ENCODE measurements around the gene CENPX. TPM values are rescaled to one million over a fixed set of nuclear protein-coding genes. Genes with fewer than 3 reads are reported as not detected.
A peak's percentile ranks its signal among the peaks of the same experiment; 100 is the strongest.

CENPX gene
- total and polyA plus RNA-seq, 2 of the 13 experiments (the other 11 are each of a cell fraction or from before 2014, with no cell fraction given), result 92.7 to 170 TPM

DNA sequence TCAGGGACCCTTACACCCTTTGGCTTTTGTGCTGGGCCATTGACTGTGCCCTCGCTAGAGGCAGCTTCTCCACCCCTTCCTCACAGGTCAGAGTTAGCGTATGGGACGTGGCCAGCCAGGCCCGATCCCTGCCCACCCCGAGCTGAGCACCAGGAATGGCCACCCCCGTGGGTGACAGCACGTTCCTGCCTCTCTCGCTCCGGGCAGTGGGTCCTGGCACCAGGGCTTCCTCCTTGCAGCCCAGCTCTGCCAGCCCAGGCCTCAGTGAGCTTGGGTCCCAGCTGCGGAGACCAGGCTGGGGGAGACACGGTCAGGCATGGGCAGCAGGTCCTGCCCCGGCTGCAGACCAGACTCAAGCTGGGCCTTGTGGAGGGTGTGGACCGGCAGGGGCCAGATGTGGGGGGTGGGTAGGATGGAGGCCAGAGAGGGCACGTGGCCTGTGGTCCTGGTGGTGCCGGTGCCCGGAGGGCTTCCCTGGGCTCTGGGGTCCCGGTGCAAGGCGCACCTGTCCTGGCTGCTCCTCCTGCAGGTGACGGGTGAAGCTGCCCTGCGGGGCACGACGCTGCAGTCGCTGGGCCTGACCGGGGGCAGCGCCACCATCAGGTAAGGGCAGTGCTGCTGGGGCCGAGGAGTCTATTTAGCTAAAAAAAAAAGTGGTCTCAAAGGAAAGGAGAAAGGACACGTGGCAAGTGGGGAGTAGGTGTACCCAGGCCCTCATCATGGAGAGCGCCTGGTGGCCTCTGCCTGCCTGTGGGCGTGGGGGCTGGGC, 27.0 kb downstream of the CENPX start (continued):
- TF ChIP-seq, protein P1, sequence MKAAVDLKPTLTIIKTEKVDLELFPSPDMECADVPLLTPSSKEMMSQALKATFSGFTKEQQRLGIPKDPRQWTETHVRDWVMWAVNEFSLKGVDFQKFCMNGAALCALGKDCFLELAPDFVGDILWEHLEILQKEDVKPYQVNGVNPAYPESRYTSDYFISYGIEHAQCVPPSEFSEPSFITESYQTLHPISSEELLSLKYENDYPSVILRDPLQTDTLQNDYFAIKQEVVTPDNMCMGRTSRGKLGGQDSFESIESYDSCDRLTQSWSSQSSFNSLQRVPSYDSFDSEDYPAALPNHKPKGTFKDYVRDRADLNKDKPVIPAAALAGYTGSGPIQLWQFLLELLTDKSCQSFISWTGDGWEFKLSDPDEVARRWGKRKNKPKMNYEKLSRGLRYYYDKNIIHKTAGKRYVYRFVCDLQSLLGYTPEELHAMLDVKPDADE (CRISPR knock-in tag; IDR thresholded peaks at IDR 0.05), result 0 out of 2 replicates have a peak, but pooled peaks have one; percentile 0
- TF ChIP-seq, protein P2, sequence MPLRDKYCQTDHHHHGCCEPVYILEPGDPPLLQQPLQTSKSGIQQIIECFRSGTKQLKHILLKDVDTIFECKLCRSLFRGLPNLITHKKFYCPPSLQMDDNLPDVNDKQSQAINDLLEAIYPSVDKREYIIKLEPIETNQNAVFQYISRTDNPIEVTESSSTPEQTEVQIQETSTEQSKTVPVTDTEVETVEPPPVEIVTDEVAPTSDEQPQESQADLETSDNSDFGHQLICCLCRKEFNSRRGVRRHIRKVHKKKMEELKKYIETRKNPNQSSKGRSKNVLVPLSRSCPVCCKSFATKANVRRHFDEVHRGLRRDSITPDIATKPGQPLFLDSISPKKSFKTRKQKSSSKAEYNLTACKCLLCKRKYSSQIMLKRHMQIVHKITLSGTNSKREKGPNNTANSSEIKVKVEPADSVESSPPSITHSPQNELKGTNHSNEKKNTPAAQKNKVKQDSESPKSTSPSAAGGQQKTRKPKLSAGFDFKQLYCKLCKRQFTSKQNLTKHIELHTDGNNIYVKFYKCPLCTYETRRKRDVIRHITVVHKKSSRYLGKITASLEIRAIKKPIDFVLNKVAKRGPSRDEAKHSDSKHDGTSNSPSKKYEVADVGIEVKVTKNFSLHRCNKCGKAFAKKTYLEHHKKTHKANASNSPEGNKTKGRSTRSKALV (CRISPR knock-in tag; IDR thresholded peaks at IDR 0.05), result no peak
- TF ChIP-seq, protein P3, sequence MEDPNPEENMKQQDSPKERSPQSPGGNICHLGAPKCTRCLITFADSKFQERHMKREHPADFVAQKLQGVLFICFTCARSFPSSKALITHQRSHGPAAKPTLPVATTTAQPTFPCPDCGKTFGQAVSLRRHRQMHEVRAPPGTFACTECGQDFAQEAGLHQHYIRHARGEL (CRISPR knock-in tag; IDR thresholded peaks at IDR 0.05), result peak; percentile 66; the same call in 1 of the 2 replicates
- no peak for TF ChIP-seq MAFG (CRISPR knock-in tag; IDR thresholded peaks at IDR 0.05)
- no peak for TF ChIP-seq RFXAP (CRISPR knock-in tag; IDR thresholded peaks at IDR 0.05; ENCODE audit: borderline replicate concordance)
- peak; percentile 90 for TF ChIP-seq KDM4B (CRISPR knock-in tag; IDR thresholded peaks at IDR 0.05)
- TF ChIP-seq, protein P4, sequence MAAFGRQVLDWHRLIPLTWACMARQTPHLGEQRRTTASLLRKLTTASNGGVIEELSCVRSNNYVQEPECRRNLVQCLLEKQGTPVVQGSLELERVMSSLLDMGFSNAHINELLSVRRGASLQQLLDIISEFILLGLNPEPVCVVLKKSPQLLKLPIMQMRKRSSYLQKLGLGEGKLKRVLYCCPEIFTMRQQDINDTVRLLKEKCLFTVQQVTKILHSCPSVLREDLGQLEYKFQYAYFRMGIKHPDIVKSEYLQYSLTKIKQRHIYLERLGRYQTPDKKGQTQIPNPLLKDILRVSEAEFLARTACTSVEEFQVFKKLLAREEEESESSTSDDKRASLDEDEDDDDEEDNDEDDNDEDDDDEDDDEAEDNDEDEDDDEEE (CRISPR knock-in tag; IDR thresholded peaks at IDR 0.05), result 0 out of 2 replicates have a peak, but pooled peaks have one; percentile 51
- peak; percentile 98 for TF ChIP-seq HNRNPL (IDR thresholded peaks at IDR 0.05; ENCODE audit: low read depth, low read length)
- no peak; the same call in 1 of the 2 replicates for TF ChIP-seq CBFB (CRISPR knock-in tag; IDR thresholded peaks at IDR 0.05)
- TF ChIP-seq, protein P5, sequence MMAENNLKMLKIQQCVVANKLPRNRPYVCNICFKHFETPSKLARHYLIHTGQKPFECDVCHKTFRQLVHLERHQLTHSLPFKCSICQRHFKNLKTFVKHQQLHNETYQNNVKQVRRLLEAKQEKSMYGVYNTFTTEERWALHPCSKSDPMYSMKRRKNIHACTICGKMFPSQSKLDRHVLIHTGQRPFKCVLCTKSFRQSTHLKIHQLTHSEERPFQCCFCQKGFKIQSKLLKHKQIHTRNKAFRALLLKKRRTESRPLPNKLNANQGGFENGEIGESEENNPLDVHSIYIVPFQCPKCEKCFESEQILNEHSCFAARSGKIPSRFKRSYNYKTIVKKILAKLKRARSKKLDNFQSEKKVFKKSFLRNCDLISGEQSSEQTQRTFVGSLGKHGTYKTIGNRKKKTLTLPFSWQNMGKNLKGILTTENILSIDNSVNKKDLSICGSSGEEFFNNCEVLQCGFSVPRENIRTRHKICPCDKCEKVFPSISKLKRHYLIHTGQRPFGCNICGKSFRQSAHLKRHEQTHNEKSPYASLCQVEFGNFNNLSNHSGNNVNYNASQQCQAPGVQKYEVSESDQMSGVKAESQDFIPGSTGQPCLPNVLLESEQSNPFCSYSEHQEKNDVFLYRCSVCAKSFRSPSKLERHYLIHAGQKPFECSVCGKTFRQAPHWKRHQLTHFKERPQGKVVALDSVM (CRISPR knock-in tag; IDR thresholded peaks at IDR 0.05), result peak; percentile 40; the same call in 1 of the 2 replicates
- TF ChIP-seq, protein P6, sequence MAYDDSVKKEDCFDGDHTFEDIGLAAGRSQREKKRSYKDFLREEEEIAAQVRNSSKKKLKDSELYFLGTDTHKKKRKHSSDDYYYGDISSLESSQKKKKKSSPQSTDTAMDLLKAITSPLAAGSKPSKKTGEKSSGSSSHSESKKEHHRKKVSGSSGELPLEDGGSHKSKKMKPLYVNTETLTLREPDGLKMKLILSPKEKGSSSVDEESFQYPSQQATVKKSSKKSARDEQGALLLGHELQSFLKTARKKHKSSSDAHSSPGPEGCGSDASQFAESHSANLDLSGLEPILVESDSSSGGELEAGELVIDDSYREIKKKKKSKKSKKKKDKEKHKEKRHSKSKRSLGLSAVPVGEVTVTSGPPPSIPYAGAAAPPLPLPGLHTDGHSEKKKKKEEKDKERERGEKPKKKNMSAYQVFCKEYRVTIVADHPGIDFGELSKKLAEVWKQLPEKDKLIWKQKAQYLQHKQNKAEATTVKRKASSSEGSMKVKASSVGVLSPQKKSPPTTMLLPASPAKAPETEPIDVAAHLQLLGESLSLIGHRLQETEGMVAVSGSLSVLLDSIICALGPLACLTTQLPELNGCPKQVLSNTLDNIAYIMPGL (CRISPR knock-in tag; IDR thresholded peaks at IDR 0.05; ENCODE audit: borderline replicate concordance in 1 of 2, low read depth in 1 of 2), result peak; percentile 83 to 92
- TF ChIP-seq, protein P7, sequence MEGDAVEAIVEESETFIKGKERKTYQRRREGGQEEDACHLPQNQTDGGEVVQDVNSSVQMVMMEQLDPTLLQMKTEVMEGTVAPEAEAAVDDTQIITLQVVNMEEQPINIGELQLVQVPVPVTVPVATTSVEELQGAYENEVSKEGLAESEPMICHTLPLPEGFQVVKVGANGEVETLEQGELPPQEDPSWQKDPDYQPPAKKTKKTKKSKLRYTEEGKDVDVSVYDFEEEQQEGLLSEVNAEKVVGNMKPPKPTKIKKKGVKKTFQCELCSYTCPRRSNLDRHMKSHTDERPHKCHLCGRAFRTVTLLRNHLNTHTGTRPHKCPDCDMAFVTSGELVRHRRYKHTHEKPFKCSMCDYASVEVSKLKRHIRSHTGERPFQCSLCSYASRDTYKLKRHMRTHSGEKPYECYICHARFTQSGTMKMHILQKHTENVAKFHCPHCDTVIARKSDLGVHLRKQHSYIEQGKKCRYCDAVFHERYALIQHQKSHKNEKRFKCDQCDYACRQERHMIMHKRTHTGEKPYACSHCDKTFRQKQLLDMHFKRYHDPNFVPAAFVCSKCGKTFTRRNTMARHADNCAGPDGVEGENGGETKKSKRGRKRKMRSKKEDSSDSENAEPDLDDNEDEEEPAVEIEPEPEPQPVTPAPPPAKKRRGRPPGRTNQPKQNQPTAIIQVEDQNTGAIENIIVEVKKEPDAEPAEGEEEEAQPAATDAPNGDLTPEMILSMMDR (CRISPR knock-in tag; IDR thresholded peaks at IDR 0.05), result peak; percentile 84
- TF ChIP-seq YY1 (IDR thresholded peaks at IDR 0.05; ENCODE audit: insufficient read depth, insufficient replicate concordance, low read depth, low read length), result peak; percentile 41
- 0 out of 2 replicates have a peak, but pooled peaks have one; percentile 14 for TF ChIP-seq MAZ (IDR thresholded peaks at IDR 0.05; ENCODE audit: borderline replicate concordance, low read depth, low read length)
- TF ChIP-seq MAZ (CRISPR knock-in tag; IDR thresholded peaks at IDR 0.05; ENCODE audit: low read depth), result no peak; the same call in 1 of the 2 replicates
- TF ChIP-seq, protein P8, sequence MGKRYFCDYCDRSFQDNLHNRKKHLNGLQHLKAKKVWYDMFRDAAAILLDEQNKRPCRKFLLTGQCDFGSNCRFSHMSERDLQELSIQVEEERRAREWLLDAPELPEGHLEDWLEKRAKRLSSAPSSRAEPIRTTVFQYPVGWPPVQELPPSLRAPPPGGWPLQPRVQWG (CRISPR knock-in tag; IDR thresholded peaks at IDR 0.05; ENCODE audit: borderline replicate concordance, low read depth), result no peak

Measured in HepG2 (cell line).